NCI-H1048 (cell line): ENCODE measurements around the gene RAX2.
"Not testable (repeated sequence)": the region's sequence is repeated elsewhere in the genome, so short reads cannot be mapped to it uniquely, and the experiment has no call there.

Experiments
- DNase-seq: peaks from one replicate; lab custom pipeline; 2025; lab: John Stamatoyannopoulos, UW

Gene RAX2

GRCh38 chr19:3771906-3772455 is at the start of gene RAX2:
TSS of gene RAX2 (minus strand) at chr19:3772228. CDS start at chr19:3771742, 486 bp downstream.
- no peak for DNase-seq

DNA sequence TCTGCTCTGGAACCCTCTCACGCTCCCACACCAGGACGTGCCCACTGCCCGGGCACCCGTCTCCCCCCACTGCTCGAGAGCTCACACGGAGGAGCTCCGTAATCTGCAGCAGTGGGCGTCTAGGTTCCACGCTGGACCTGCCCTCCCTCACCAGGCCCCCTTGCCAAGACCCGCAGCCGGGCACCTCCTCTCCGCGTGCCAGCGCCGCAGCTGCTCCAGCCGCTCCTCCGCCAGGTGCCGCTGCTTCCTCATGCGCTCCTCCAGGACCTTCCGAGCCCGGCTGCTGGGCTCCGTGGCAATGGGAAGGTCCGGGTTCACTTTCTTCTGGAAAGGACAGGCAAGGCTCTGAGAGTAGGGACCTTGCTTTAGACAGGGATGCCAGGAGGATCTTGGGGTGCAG is 49.1 kb upstream of the RAX2 start:
- no peak for DNase-seq

GRCh38 chr19:3819989-3820388 is 48.0 kb upstream of the RAX2 start:
- DNase-seq: no peak

- no peak for DNase-seq
Observed at GRCh38 chr19:3818918-3819317, 46.9 kb upstream of the RAX2 start.

DNA sequence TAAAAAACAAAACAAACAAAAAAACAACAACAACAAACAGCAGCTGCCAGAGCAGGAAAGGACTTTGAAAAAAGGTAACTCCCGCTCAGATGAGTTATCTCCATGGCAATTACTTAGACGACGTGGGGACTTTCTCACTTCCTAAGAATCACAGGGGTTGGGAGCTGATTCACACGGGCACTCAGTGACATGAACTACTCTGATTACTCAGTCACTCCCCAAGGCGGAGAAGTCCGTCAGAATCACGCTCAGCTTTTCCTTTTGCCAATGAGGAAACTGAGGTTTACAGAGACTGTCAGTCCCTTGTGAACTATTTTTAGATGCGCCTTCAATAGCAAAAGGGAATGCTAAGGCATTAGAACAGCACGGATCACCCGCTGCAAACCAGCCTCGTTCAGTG is 46.4 kb upstream of the RAX2 start:
- no peak for DNase-seq

DNA sequence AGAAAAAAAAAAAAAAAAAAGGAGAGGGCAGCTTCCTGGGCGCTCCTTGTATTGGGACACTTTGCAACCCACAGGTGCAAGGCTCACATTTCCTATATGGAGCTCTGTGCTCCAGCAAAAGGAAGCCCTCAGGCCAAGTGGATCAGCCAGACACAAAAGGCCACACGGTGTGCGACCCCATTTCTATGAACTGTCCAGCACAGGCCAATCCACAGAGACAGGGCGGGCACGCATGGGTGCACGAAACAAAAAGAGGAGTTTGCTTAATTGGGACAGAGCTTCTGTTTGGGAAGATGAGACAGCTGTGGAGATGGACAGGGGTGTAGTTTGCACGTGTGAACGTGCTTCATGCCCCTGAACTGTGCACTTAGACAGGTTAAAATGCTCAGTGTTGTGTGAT is 45.7 kb upstream of the RAX2 start:
- no peak for DNase-seq

DNA sequence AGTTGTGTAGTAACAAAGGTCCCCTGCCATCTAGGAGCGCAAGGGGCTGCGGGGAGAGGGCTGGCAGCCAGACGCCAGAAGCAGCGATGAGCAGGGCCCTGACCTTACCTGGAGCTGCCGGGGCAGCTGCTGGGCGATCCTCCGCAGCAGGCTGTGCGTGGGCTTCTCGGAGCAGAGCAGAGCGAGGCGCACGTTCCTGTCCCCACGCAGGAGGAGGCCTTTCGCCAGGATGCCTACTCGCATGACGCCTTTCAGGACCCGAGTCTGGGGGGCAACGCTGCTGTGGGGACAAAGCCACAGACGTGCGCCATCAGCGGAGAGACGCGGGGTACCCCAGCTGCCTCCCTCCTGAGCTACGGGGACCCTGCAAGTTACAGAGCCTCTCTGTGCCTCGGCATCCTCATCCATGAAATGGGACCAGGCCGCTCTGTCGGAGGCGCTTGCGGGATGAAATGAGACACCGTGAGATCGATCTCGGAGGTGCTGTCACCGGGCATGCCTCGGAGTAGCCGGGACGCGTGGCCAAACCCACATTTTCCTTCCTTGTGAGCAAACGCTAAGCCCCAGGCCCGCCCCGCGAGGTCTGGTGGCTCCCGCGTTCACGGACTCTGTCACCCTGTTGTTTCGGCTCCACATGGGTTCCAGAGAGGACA is 44.7 kb upstream of the RAX2 start:
- DNase-seq: no peak

- DNase-seq: not testable (repeated sequence)
Observed at GRCh38 chr19:3816148-3816547, 44.1 kb upstream of the RAX2 start.

DNA sequence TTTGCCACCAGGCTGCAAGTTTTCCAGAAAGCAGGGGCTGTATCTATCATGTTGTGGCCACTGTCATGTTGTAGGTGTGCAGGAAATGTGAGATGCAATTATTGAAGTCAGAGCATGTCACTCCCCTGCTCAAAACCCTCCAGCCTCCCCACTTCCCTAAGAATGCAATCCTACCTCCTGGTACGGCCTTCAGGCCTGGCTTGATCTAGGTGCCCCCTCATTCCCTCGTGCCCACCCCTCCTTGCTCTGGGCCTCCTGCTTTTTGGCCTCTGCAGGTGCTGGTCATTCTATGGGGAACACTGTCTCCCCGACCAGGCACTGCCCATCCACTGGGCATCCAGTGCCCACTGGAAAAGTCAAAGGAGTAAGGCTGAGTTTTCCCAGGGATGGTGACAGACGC is 42.6 kb upstream of the RAX2 start:
- DNase-seq: no peak

GRCh38 chr19:3813473-3814392 is 41.7 kb upstream of the RAX2 start:
- DNase-seq: no peak

DNA sequence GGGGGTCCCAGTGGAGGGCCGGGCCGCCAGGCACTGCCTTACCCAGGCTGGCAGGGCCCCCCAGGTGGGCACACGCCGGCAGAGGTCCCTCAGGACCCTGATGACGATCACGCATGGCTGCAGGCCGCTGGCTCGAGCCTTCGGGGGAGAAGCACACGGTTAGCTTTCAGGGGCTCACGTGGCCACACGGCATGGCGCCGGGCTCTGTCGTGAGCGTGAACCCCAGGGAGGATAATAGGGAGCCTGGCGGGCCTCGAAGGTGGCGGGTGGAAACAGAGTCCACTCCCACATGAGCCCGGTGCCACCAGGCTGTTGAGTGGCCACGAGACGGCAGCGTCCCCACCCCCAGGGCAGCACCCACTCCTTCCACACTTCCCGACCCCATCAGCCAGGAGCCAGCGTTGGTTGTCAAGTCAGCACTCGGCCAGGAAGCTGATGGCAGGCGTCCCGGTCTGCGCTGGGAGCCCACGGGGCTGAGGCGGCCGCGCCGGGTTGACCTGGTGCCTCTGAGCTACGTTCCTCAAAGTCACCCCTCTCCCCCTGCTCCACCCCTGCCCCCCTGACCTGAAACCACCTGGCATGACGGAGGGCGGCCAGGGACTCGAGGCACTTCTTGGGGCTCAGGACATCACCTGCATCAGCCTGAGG is 38.8 kb upstream of the RAX2 start:
- DNase-seq: no peak

GRCh38 chr19:3809881-3810707 is 38.1 kb upstream of the RAX2 start:
- DNase-seq: no peak

DNA sequence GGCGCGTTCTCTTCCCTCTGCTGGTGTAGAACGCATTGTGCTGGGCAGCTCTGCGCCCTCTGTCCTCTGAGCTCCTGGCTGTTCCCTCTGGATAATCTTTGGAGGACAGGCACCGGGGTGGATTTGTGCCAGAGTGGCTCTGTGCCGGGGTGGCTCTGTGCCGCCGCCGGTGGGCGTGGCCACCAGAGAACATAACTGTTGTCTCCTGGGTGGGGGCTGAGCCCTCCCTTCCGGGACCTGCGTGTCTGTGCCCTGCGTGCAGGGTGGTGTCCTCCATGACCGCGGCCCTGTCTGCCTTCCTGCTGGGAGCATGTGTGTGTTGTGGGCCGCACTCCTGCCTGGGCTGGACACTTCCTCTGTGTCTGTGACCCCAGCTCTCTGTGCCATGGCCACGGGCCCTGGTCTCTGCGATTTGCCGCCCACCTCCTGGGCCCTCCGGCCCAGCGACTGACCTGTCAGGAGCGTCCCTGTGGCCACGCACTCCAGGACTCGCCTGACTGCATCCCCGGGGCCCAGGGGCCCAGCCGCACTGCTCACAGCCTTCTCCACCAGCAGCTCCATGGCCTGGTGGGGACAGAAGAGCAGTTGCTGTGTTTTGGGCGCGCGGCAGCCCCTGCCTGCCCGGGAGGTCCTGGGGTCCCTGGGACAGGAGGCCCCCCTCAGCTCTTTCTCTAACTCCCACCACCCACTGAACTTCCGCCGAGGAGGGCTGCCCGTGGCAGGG is 36.6 kb upstream of the RAX2 start:
- no peak for DNase-seq

DNA sequence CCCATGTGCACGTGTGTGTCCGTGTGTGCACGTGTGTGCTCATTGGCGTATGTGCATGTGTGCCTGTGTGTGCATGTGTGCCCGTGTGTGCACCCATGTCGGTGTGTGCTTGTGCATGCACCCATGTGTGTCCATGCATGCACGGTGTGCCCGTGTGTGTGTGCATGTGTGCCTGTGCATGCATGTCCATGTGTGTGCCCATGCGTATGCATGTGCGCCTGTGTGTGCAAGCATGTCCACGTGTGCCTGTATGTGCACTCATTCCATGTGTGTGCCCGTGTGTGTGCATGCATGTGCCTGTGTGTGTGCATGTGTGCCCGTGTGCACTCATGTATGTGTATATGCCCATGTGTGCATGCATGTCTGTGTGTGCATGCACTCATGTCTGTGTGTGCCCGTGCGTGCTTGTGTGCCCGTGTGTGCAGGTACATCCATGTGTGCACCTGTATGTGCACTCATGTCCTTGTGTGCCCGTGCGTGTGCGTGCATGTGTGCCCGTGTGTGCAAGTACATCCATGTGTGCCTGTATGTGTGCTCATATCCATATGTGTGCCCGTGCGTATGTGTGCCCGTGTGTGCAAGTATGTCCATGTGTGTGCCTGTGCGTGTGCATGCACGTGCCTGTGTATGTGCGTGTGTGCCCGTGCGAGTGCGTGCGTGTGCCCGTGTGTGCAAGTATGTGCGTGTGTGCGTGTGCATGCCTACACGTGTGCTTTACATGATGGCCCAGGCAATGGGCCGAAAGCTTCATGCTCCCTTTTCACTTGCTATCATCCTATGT is 35.7 kb upstream of the RAX2 start:
- DNase-seq: no peak

DNA sequence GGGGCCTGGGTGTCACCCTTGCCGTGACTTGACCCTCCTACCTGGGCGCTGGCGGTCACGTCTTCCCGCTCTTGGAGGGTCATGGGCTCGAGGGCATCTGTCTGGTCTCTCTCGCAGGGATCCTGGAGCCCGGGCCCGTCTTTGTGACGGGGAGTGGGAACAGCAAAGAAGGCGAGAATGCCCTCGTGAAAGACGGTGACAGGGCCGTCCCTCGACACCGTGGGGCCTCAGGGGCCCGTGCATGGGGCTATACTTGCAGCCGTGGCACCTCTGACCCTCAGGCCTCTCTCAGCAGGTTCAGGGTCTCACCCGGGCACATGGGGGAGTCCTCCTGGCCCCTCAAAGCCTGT is 35.1 kb upstream of the RAX2 start:
- DNase-seq: no peak

GRCh38 chr19:3805859-3806258 is 33.8 kb upstream of the RAX2 start:
- DNase-seq: no peak

GRCh38 chr19:3804429-3804828 is 32.4 kb upstream of the RAX2 start:
- no peak for DNase-seq

- no peak for DNase-seq
Observed at GRCh38 chr19:3803986-3804385, 32.0 kb upstream of the RAX2 start.

DNA sequence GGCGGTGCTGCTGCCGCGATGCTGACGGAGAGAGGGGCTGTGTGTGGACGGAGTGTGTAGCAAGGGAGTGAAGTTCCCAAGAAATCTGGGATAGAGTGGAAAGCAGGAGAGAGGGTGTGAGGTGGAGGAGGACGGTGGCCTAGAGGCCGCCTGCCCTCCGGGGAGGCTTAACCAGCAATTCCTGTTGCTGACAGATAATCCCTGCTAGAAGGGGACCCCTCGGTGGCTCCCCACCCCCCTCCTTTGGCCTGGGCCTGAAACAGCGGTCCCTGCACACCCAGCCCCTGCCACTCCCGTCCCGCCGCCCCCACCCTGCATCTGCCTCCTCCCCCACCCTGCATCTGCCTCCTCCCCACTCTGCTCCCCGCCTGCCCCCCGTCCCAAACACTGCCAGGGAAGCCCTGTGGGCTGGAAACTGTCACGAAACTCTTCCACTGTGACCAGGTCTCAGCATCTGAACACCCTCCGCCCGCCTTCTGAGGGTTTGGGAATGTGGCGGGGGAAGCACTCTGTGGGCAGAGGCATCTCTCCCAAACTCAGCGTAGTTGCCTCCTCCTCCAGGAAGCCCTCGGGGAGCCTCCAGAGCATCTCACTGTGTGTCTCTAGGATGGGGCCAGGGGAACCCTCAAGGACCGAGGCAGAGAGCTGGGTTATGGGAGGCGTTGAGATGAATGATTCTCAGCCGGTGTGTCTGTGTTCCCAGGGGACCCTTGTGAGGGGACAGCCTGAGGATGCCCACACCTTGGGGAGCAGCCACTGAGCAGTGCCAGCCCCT is 31.3 kb upstream of the RAX2 start:
- DNase-seq: no peak
